ENCODE measurements around the gene IBSP.

Gene IBSP

DNA sequence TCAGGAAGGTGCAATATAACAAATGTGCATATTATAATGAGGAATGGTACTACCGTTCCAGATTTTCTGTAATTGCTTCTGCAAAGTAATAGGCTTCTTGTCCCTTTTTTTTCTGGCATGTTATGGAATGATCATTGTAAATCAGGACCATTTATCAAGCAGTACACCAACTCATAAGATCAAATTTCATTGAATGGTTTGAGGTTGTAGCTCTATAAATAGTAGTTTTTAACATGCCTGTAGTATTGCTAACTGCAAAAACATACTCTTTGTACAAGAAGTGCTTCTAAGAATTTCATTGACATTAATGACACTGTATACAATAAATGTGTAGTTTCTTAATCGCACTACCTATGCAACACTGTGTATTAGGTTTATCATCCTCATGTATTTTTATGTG, 12.6 kb downstream of the IBSP start:
- TF ChIP-seq, protein P1, sequence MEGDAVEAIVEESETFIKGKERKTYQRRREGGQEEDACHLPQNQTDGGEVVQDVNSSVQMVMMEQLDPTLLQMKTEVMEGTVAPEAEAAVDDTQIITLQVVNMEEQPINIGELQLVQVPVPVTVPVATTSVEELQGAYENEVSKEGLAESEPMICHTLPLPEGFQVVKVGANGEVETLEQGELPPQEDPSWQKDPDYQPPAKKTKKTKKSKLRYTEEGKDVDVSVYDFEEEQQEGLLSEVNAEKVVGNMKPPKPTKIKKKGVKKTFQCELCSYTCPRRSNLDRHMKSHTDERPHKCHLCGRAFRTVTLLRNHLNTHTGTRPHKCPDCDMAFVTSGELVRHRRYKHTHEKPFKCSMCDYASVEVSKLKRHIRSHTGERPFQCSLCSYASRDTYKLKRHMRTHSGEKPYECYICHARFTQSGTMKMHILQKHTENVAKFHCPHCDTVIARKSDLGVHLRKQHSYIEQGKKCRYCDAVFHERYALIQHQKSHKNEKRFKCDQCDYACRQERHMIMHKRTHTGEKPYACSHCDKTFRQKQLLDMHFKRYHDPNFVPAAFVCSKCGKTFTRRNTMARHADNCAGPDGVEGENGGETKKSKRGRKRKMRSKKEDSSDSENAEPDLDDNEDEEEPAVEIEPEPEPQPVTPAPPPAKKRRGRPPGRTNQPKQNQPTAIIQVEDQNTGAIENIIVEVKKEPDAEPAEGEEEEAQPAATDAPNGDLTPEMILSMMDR (conservative IDR thresholded peaks at IDR 0.05; ENCODE audit: low read depth, low read length), result no peak
- peak; percentile 31 for DNase-seq (ENCODE audit: low read depth)
- no peak overlapping the region for H3K4me3 ChIP-seq (ENCODE audit: low read depth, low read length)

DNA sequence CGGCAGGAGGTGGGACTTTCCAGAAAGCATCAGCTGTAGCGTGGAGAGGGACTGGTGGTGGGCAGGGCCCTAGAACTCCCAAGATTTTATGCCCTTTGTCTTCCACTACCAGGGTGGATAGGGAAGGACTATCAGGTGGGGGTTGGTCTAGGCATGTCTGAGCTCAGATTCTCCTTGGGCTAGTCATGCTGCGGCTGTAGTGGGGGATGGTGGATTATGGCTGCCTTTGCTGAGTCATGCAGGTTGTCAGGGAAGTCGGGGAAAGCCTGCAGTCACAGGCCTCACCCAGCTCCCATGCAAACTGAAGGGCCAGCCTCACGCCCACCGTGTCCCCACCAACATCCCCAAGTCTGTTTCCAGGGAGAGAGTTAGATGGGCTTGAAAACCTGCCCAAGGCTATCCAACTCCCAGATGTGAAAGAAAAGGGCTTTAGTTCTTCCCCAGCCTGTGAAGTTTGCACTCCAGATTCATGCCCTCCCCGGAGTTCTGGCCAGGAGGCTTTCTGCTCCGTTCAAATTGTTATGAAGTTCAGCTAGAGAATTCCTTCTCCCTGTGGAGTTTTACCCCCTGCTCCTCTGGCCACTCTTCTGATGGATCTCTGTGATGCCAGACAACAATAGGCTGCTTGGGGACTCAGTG, 20.0 kb downstream of the IBSP start:
- no peak overlapping the region for H3K4me3 ChIP-seq (ENCODE audit: low read depth, low read length)
- TF ChIP-seq, protein P1 (conservative IDR thresholded peaks at IDR 0.05; ENCODE audit: low read depth, low read length), result no peak
- peak; percentile 86 for DNase-seq (ENCODE audit: low read depth)

DNA sequence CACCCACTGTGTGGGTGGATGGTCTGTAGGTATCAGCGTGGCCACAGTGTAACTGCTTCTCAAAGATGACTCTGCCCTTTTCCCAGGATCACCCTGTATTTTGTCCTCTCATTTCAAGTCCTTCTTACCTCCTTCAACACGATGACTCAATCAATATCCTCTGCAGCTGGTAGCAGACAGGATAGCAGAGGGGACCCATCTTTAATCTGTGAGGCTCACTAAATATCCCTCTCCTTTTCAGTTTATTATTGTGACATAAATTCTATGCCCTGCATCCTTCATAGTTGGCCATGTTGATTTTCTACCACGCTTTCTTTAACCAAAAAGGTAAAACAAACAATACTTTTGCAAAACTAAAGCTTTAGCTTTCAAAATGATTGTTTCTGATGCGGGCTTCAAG, 23.8 kb downstream of the IBSP start:
- no peak overlapping the region for H3K4me3 ChIP-seq (ENCODE audit: low read depth, low read length)
- DNase-seq (ENCODE audit: low read depth), result no peak
- TF ChIP-seq, protein P1 (conservative IDR thresholded peaks at IDR 0.05; ENCODE audit: low read depth, low read length), result no peak

DNA sequence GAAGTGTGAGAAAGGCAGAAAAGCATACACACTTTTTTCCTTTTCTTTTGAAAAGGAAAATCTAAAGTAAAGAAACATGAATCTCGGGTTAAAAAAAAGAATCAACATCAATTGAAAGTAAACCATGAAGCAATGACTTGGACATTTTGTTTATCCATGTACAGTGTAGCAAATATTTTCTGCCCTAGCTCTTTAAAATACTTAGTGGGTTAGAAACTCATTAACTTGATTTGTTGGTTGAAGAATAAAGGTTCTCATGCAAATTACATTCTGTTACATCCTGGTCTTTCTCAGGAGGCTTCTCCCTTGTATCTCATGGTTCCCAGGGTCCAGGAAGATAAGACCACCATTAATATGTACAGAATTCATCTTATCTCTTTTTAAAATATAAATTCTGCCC, 24.4 kb downstream of the IBSP start:
- TF ChIP-seq, protein P1 (conservative IDR thresholded peaks at IDR 0.05; ENCODE audit: low read depth, low read length), result no peak
- no peak for DNase-seq (ENCODE audit: low read depth)
- no peak overlapping the region for H3K4me3 ChIP-seq (ENCODE audit: low read depth, low read length)

DNA sequence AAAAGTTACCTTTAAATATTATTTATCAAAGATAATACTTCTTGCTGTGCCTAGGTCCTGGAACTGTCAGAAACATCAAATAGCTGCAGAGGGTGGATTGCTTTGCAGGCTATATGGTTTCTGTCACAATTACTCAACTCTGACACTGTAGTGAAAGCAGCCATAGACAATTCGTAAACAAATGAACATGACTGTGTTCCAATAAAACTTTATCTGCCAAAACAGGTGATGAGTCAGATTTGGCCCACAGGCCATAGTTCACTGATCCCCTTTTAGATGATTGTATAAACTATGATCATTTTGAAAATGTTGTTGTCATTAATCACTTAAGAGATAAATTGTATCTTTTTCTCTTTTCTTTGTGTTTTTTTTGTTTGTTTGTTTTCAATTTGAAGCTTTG, 25.0 kb downstream of the IBSP start:
- TF ChIP-seq, protein P1 (conservative IDR thresholded peaks at IDR 0.05; ENCODE audit: low read depth, low read length), result no peak
- no peak for DNase-seq (ENCODE audit: low read depth)
- H3K4me3 ChIP-seq (ENCODE audit: low read depth, low read length), result no peak overlapping the region

DNA sequence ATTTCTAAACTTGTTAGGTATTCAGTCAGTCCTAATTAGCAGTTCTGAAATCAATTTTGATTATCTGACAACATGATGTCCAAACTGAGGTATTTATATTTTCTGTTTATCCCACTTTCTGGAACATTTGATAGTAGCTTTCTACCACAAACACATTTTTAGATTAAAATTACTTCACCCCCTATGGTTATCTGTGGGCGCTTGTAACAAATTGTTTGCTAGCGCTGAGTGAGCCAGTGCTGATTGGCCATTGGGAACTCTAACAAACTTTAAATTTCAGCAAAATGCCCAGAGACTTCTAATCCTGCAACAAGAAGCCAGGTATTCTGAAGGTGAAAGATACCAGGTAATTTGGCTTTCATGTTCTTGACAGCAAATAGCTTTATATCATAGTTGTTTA, 33.3 kb downstream of the IBSP start, which contains the start of gene MEPE:
Gene MEPE, plus strand, starts transcription at position 301 of the 400 bp plus-strand sequence. CDS start 1,746 bp downstream, outside the sequence.
- TF ChIP-seq, protein P1 (conservative IDR thresholded peaks at IDR 0.05; ENCODE audit: low read depth, low read length), result no peak
- H3K4me3 ChIP-seq (ENCODE audit: low read depth, low read length), result no peak within 1 kb of the TSS
- no peak for DNase-seq (ENCODE audit: low read depth)

DNA sequence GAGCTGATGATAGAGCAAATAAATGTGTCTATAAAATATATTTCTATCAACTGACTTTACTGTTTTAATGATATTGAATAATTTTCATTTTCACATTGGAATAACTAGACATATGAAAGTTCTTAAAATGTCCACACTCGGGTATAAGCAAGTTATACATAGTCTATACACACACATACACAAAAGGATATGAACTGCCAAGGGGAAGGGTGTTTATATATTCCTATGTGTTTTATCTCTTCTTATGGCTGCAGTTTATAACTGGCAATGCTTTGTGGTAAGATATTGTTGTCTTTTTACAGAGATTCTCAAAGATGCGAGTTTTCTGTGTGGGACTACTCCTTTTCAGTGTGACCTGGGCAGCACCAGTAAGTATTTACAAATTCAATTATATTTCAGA, 35.0 kb downstream of the IBSP start:
- H3K4me3 ChIP-seq (ENCODE audit: low read depth, low read length), result no peak overlapping the region
- TF ChIP-seq, protein P1 (conservative IDR thresholded peaks at IDR 0.05; ENCODE audit: low read depth, low read length), result no peak
- DNase-seq (ENCODE audit: low read depth), result no peak

Data from choroid plexus epithelial cell (primary cell).